Measurements from ENCODE around the gene RANBP9. TPM values are rescaled to one million over a fixed set of nuclear protein-coding genes. Genes with fewer than 3 reads are reported as not detected.

Gene RANBP9
- total and polyA plus RNA-seq, 8 donors: 13.1 to 51.4 (median 19.8) TPM

DNA sequence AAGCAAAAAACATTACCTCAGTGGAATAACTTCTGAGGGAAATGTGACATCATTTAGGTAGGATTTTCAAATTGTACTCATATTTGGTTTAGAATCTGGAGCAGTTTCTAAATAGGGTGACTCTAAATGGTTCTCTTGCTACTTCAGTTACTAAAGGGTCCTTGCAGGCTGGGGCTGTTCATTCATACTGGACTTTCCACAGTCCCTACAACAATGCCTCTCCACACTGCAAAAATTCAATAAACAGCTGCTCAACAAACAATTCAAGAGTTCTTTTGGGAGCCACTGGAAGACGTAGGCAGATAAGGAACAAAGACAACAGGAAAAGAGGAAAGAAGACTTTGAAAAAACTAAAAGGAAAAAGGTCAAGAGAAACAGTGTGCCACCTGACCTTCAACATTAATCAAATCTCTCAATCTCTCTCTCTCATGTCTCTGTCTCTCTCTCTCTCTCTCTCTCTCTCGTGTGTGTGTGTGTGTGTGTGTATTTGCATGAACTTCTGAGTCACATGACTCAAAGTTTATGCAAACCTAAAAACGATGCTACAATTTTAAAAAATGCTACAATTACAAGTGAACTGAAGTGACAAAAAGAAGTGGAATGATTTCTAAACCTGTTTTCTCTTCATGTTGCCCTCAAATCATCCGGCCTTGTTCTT lies 82.0 kb downstream of the RANBP9 start:
- Histone ChIP-seq H3K27me3 (no peaks in the 10 kb centered on the region), H3K4me1 (peaks cover 0 to 5% (median 0%) of the 10 kb centered on the region in 4 donors), H3K27ac (no peak overlapping the region), H3K36me3 (peaks cover 15 to 87% (median 71%) of the 10 kb centered on the region in 4 donors), H3K4me3 (no peak overlapping the region), H3K9me3 (no peaks in the 10 kb centered on the region)
- DNase-seq: no peak
- intact Hi-C loops (cut with DNase I; ENCODE audit: low total_unique reads): loop anchor here (10.0 kb wide), 1 partner anchor 75 kb away; no protein-coding TSS in a partner anchor
- 32 to 48% (median 43%) methylated on average over 4 of the region's 4 CpGs for WGBS, 5 donors
- TF ChIP-seq POLR2A (IDR thresholded peaks at IDR 0.05) (no peak), EP300 (IDR thresholded peaks at IDR 0.05) (no peak), POLR2AphosphoS5 (IDR thresholded peaks at IDR 0.05) (no peak)
- TF ChIP-seq, protein P1, sequence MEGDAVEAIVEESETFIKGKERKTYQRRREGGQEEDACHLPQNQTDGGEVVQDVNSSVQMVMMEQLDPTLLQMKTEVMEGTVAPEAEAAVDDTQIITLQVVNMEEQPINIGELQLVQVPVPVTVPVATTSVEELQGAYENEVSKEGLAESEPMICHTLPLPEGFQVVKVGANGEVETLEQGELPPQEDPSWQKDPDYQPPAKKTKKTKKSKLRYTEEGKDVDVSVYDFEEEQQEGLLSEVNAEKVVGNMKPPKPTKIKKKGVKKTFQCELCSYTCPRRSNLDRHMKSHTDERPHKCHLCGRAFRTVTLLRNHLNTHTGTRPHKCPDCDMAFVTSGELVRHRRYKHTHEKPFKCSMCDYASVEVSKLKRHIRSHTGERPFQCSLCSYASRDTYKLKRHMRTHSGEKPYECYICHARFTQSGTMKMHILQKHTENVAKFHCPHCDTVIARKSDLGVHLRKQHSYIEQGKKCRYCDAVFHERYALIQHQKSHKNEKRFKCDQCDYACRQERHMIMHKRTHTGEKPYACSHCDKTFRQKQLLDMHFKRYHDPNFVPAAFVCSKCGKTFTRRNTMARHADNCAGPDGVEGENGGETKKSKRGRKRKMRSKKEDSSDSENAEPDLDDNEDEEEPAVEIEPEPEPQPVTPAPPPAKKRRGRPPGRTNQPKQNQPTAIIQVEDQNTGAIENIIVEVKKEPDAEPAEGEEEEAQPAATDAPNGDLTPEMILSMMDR (IDR thresholded peaks at IDR 0.05): no peak

DNA sequence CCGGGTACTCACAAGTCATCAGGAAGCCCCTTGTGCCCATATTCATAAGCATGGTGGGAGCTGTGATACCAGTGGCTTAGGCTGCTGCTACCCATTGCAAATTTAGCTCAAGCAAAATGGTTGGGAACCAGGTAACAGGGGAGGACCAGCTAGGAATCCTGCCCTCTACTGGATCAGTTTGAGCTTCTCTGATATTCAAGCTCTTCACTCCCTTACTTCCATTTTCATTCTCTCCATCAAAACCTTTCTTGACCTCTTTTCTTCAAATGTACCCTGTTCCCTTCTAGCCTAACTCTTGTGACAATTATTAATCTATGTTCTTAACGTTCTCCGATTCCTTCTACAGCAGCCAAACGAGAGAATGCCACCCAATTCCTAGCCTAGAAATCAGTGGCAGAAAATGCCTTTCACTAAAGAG lies 86.8 kb downstream of the RANBP9 start:
- H3K9me3 ChIP-seq: no peaks in the 10 kb centered on the region
- peaks cover 26 to 100% (median 95%) of the 10 kb centered on the region in 4 donors for H3K36me3 ChIP-seq
- peaks cover 0 to 5% (median 0%) of the 10 kb centered on the region in 4 donors for H3K4me1 ChIP-seq
- no peaks in the 10 kb centered on the region for H3K27me3 ChIP-seq
- H3K4me3 ChIP-seq: no peak overlapping the region
- peak in 1 of 2 donors; percentile 56 for DNase-seq
- no peak overlapping the region for H3K27ac ChIP-seq
- 66 to 74% (median 73%) methylated on average over 4 of the region's 4 CpGs for WGBS, 5 donors
- intact Hi-C loops (cut with DNase I; ENCODE audit: low total_unique reads): loop anchor here (10.0 kb wide), 1 partner anchor 80 kb away; no protein-coding TSS in a partner anchor
- no peak for TF ChIP-seq POLR2A (IDR thresholded peaks at IDR 0.05)
- TF ChIP-seq, protein P1 (IDR thresholded peaks at IDR 0.05): peak in 2 of 7 experiments; percentile 25

DNA sequence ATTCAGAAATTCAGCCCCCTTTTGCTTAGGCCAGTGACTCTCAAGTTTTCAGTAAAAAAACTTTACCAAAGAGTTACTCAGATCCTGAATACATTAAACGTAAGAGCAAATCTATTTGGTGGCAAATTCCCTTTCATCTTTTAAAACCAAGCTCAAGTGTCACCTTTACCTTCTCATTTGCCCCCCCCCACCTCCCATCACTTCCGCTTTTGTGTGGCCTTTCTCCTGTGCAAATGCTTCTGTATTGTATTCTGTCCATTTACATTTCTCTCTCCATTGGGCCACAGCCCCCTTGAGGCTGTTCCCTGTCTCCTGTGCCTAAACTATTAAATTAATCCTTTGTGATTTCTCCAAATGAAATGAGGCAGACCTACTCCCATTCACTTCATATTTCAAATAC lies 94.6 kb downstream of the RANBP9 start:
- no peaks in the 10 kb centered on the region for H3K9me3 ChIP-seq
- H3K27me3 ChIP-seq: no peaks in the 10 kb centered on the region
- intact Hi-C loops (cut with DNase I; ENCODE audit: low total_unique reads): no loop called here
- WGBS, 5 donors: 69 to 76% (median 73%) methylated on average over 2 of the region's 2 CpGs
- H3K27ac ChIP-seq: no peak overlapping the region
- H3K36me3 ChIP-seq: peaks cover 29 to 59% (median 50%) of the 10 kb centered on the region in 4 donors
- H3K4me3 ChIP-seq: no peak overlapping the region
- DNase-seq: no peak
- peaks cover 19 to 38% (median 31%) of the 10 kb centered on the region in 4 donors for H3K4me1 ChIP-seq
- no peak for TF ChIP-seq EP300 (IDR thresholded peaks at IDR 0.05)
- no peak for TF ChIP-seq POLR2A (IDR thresholded peaks at IDR 0.05)
- TF ChIP-seq, protein P1 (IDR thresholded peaks at IDR 0.05): no peak
- no peak for TF ChIP-seq POLR2AphosphoS5 (IDR thresholded peaks at IDR 0.05)

DNA sequence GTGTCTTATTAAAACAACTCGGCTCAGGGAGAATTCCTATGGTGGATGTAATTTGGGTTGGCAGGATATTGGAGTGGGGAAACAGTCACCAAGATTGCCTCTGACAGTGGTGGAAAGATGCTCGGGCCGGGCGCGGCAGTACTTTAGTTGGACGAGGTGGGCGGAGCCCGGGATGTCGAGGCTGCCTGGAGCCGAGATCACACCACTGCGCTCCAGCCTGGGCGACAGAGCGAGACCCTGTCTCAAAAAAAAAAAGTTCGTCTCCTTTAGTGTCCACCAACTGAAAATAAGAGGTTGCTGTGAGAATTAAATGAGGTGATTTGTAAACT lies 95.9 kb downstream of the RANBP9 start:
- Histone ChIP-seq H3K4me3 (peak overlapping the region; percentile 67 to 88 (median 86)), H3K27ac (peak overlapping the region; percentile 83 to 93 (median 91)), H3K4me1 (peaks cover 19 to 38% (median 31%) of the 10 kb centered on the region in 4 donors), H3K36me3 (peaks cover 18 to 46% (median 37%) of the 10 kb centered on the region in 4 donors), H3K9me3 (no peaks in the 10 kb centered on the region), H3K27me3 (no peaks in the 10 kb centered on the region)
- intact Hi-C loops (cut with DNase I; ENCODE audit: low total_unique reads): no loop called here
- WGBS, 5 donors: 0 to 1% (median 0%) methylated on average over 14 of the region's 14 CpGs
- TF ChIP-seq POLR2AphosphoS5 (IDR thresholded peaks at IDR 0.05) (no peak), EP300 (IDR thresholded peaks at IDR 0.05) (no peak), POLR2A (IDR thresholded peaks at IDR 0.05) (no peak)
- TF ChIP-seq, protein P1 (IDR thresholded peaks at IDR 0.05): no peak
- DNase-seq: peak; percentile 45 to 71
